Stomach (tissue), 9 donors: ENCODE results near the gene KASH5. TPM values are rescaled to one million over a fixed set of nuclear protein-coding genes. Genes with fewer than 3 reads are reported as not detected.
"Not testable (repeated sequence)": the region's sequence is repeated elsewhere in the genome, so short reads cannot be mapped to it uniquely, and the experiment has no call there.

Source experiments
- DNase-seq, 2 donors: peaks; one replicate each; pipeline versions ENCODE4 v3.0.0 to v3.0.0-alpha.2; 2013 to 2019
- H3K27ac ChIP-seq, 5 donors: fragments of 200-600 bp in 4 of 5; sonication (generic) in 4 of 5; one replicate each; pipeline ENCODE4 v1.5.1; 2013 to 2019; ENCODE audit warnings: mild to moderate bottlenecking in 1 of 5, moderate library complexity in 1 of 5
- H3K27me3 ChIP-seq, 3 donors: fragments of 200-600 bp; sonication (generic); one replicate each; pipeline ENCODE4 v1.5.1; 2017 to 2019; ENCODE audit warnings: mixed run types in 1 of 3
- H3K36me3 ChIP-seq, 4 donors: fragments of 200-600 bp; sonication (generic); 1 replicate in 3 of 4; 2 replicates in 1 of 4; pipeline ENCODE4 v1.5.1; 2016 to 2019
- H3K4me1 ChIP-seq, 4 donors: fragments of 200-600 bp; sonication (generic); one replicate each; pipeline ENCODE4 v1.5.1; 2016 to 2019
- H3K4me3 ChIP-seq, 4 donors: fragments of 200-600 bp; sonication (generic) in 3 of 4; one replicate each; pipeline ENCODE4 v1.5.1; 2016 to 2019; ENCODE audit warnings: mild to moderate bottlenecking in 1 of 4
- H3K9me3 ChIP-seq, 4 donors: fragments of 200-600 bp; sonication (generic); one replicate each; pipeline ENCODE4 v1.5.1; 2016 to 2019
- EP300 ChIP-seq: sonication (generic); formaldehyde crosslinking; IDR thresholded peaks from one replicate; pipeline ENCODE4 v1.6.1; 2017; ENCODE audit warnings: antibody characterized with exemption
- POLR2A ChIP-seq, 4 donors: fragments of 450-650 bp; IDR thresholded peaks; one replicate each; pipeline ENCODE4 v1.6.1; 2016; ENCODE audit warnings: antibody characterized with exemption in 4 of 4, control low read depth in 2 of 4, mild to moderate bottlenecking in 1 of 4, moderate library complexity in 1 of 4
- POLR2AphosphoS5 ChIP-seq, 3 donors: sonication (generic); formaldehyde crosslinking; IDR thresholded peaks; one replicate each; pipeline ENCODE4 v1.6.1; 2016; ENCODE audit warnings: antibody characterized with exemption in 3 of 3
- WGBS, 5 donors: extraction: QIAGEN DNeasy Blood & Tissue Kit in 3 of 5; methylation state at CpG; one replicate each; pipeline versions ENCODE4 v1.1.5 to v1.1.7; 2013 to 2018; 5-methylcytosine and 5-hydroxymethylcytosine counted together
- intact Hi-C: fragments of 100-400 bp; cut with DNase I; formaldehyde crosslinking; loops from one replicate; pipeline ENCODE4 v1.15.1; 2023; ENCODE audit warnings: low total_unique reads
- polyA plus RNA-seq, 3 donors: library from polyadenylated mRNA; stranded (reverse); fragments of 200-250 nt; gene quantifications; one replicate each; pipeline ENCODE4 v1.2.3, GENCODE V29; 2013
- total RNA-seq, 5 donors: library from RNA; depleted of rRNA; stranded (reverse); fragments of >200 nt; gene quantifications; one replicate each; pipeline versions ENCODE4 v1.1.0 to v1.2.3, GENCODE V29; 2014 to 2016
- TF ChIP-seq, protein P1 (sequence below), 7 experiments: fragments of 450-650 bp in 4 of 7; fragments of 200-600 bp in 3 of 7; sonication (generic) in 3 of 7; IDR thresholded peaks; one replicate each; pipeline ENCODE4 v1.5.1; 2016 to 2019; ENCODE audit warnings: antibody characterized with exemption in 7 of 7, control low read depth in 2 of 7, mild to moderate bottlenecking in 1 of 7
- donor health status: healthy with polysubstance abuse.
- donor health status: Bipolar disorder and iron deficiency.
- donor health status: healthy.

The KASH5 gene
- total and polyA plus RNA-seq, 8 donors = 0.20 to 0.37 TPM; not detected in 6

DNA sequence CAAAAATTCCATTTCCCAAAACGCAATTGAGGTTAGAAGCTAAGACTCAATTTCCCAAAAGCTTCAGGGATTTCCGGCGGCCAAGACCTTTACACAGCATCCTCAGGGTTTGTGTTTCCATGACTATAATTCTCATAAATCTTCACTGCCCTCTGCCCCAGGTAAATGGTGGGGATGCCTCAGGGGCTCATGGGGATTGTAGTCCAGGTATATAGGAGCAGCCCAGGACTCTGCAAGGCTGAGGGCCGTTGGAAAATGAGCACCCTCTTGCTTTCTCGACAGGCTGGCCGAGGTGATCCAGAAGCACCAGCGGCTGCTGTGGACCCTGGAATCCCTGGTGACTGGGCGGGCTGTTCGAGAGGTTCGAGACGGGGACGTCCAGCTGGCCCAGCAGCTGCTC lies 71.3 kb downstream of the KASH5 start:
- H3K4me3 ChIP-seq = no peak overlapping the region
- TF ChIP-seq POLR2AphosphoS5 (IDR thresholded peaks at IDR 0.05) (no peak), POLR2A (IDR thresholded peaks at IDR 0.05) (no peak), EP300 (no peak)
- TF ChIP-seq, protein P1, sequence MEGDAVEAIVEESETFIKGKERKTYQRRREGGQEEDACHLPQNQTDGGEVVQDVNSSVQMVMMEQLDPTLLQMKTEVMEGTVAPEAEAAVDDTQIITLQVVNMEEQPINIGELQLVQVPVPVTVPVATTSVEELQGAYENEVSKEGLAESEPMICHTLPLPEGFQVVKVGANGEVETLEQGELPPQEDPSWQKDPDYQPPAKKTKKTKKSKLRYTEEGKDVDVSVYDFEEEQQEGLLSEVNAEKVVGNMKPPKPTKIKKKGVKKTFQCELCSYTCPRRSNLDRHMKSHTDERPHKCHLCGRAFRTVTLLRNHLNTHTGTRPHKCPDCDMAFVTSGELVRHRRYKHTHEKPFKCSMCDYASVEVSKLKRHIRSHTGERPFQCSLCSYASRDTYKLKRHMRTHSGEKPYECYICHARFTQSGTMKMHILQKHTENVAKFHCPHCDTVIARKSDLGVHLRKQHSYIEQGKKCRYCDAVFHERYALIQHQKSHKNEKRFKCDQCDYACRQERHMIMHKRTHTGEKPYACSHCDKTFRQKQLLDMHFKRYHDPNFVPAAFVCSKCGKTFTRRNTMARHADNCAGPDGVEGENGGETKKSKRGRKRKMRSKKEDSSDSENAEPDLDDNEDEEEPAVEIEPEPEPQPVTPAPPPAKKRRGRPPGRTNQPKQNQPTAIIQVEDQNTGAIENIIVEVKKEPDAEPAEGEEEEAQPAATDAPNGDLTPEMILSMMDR (IDR thresholded peaks at IDR 0.05) = no peak
- WGBS, 5 donors = 88 to 96% (median 93%) methylated on average over 7 to 12 of the region's 12 CpGs
- H3K27me3 ChIP-seq = no peaks in the 10 kb centered on the region
- H3K27ac ChIP-seq = no peak overlapping the region
- peaks cover 10 to 56% (median 40%) of the 10 kb centered on the region in 4 donors for H3K36me3 ChIP-seq
- peaks cover 5 to 37% (median 12%) of the 10 kb centered on the region in 4 donors for H3K4me1 ChIP-seq
- no peaks in the 10 kb centered on the region for H3K9me3 ChIP-seq
- intact Hi-C loops = no loop called here
- no peak for DNase-seq

DNA sequence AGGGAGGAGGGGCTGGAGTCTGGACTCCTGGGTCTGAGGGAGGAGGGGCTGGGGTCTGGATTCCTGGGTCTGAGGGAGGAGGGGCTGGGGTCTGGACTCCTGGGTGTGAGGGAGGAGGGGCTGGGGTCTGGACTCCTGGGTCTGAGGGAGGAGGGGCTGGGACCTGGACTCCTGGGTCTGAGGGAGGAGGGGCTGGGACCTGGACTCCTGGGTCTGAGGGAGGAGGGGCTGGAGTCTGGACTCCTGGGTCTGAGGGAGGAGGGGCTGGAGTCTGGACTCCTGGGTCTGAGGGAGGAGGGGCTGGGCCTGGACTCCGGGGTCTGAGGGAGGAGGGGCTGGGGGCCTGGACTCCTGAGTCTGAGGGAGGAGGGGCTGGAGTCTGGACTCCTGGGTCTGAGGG lies 73.1 kb downstream of the KASH5 start:
- H3K9me3 ChIP-seq, intact Hi-C loops, DNase-seq, H3K4me3 ChIP-seq, H3K27ac ChIP-seq, H3K27me3 ChIP-seq: not testable (repeated sequence)
- WGBS, 5 donors = 10% methylated on average over 1 of the region's 1 CpG; no CpG with 5 or more reads in 4 of the 5 donors
- Histone ChIP-seq H3K36me3 (peaks cover 16 to 74% (median 57%) of the 10 kb centered on the region in 4 donors), H3K4me1 (peaks cover 0 to 25% (median 7%) of the 10 kb centered on the region in 4 donors)

DNA sequence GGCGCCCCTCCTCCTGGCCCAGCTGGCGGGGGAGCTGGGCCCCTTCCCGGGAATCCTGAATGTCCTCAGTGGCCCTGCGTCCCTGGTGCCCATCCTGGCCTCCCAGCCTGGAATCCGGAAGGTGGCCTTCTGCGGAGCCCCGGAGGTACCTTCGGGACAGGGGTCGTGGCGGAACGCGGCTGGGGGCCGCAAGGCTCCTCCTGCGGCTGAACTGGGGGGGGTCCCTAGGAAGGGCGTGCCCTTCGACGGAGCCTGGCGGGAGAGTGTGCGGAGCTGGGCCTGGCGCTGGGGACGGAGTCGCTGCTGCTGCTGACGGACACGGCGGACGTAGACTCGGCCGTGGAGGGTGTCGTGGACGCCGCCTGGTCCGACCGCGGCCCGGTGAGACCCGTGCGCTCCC lies 73.6 kb downstream of the KASH5 start:
- Histone ChIP-seq H3K4me1 (peaks cover 0 to 23% (median 7%) of the 10 kb centered on the region in 4 donors), H3K36me3 (peaks cover 16 to 76% (median 61%) of the 10 kb centered on the region in 4 donors), H3K27ac (no peak overlapping the region), H3K4me3 (no peak overlapping the region), H3K27me3 (no peaks in the 10 kb centered on the region), H3K9me3 (no peaks in the 10 kb centered on the region)
- TF ChIP-seq POLR2A (IDR thresholded peaks at IDR 0.05) (no peak), POLR2AphosphoS5 (IDR thresholded peaks at IDR 0.05) (no peak), EP300 (no peak)
- TF ChIP-seq, protein P1 (IDR thresholded peaks at IDR 0.05) = no peak
- 96 to 98% (median 98%) methylated on average over 20 to 37 of the region's 37 CpGs for WGBS, 5 donors
- DNase-seq = no peak
- intact Hi-C loops = no loop called here

DNA sequence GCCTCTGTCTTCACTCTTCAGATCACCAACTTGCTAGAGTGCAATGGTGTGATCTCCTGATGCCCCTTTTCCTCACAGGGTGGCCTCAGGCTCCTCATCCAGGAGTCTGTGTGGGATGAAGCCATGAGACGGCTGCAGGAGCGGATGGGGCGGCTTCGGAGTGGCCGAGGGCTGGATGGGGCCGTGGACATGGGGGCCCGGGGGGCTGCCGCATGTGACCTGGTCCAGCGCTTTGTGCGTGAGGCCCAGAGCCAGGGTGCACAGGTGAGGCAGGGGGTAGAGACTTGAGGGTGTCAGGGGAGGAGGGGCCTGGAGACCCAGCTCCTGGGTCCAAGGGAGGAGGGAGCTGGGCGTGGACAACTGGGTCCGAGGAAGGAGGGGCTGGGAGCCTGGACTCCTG lies 74.4 kb downstream of the KASH5 start:
- WGBS, 5 donors = 83 to 89% (median 87%) methylated on average over 12 of the region's 12 CpGs
- H3K4me3 ChIP-seq = no peak overlapping the region
- H3K9me3 ChIP-seq = no peaks in the 10 kb centered on the region
- no peak overlapping the region for H3K27ac ChIP-seq
- peaks cover 0 to 15% (median 4%) of the 10 kb centered on the region in 4 donors for H3K4me1 ChIP-seq
- TF ChIP-seq EP300 = no peak
- no peak for TF ChIP-seq POLR2A (IDR thresholded peaks at IDR 0.05)
- TF ChIP-seq, protein P1 (IDR thresholded peaks at IDR 0.05) = no peak
- TF ChIP-seq POLR2AphosphoS5 (IDR thresholded peaks at IDR 0.05) = no peak
- intact Hi-C loops = no loop called here
- H3K36me3 ChIP-seq = peaks cover 16 to 82% (median 68%) of the 10 kb centered on the region in 4 donors
- DNase-seq = no peak
- no peaks in the 10 kb centered on the region for H3K27me3 ChIP-seq

DNA sequence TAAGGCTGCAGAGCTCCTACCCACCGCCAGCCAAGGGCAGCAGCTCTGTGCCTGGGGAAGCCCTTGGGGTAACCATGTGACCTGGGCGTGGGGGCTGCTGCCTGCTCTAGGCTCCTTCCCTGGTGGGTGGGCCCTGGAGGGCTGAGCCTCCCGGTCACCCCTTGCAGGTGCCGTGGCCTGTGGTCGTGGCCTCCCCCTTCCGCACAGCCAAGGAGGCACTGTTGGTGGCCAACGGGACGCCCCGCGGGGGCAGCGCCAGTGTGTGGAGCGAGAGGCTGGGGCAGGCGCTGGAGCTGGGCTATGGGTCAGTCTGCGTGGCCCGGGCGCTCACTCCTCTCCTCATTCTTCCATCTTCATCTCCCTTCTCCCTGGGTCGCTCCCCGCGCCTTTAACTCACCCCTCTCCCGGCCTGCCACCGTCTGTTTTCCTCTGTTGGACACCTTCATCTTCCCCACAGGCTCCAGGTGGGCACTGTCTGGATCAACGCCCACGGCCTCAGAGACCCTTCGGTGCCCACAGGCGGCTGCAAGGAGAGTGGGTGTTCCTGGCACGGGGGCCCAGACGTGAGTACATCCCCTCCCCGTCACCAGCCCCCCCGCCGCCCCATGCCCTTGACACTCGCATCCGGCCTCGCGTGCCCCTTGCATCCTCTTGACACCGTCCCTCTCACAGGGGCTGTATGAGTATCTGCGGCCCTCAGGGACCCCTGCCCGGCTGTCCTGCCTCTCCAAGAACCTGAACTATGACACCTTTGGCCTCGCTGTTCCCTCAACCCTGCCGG lies 76.1 kb downstream of the KASH5 start:
- Histone ChIP-seq H3K27ac (no peak overlapping the region), H3K9me3 (no peaks in the 10 kb centered on the region), H3K36me3 (peaks cover 16 to 81% (median 74%) of the 10 kb centered on the region in 4 donors), H3K4me3 (no peak overlapping the region), H3K4me1 (peaks cover 0 to 12% (median 9%) of the 10 kb centered on the region in 4 donors), H3K27me3 (no peaks in the 10 kb centered on the region)
- 88 to 94% (median 92%) methylated on average over 37 to 39 of the region's 39 CpGs for WGBS, 5 donors
- TF ChIP-seq POLR2AphosphoS5 (IDR thresholded peaks at IDR 0.05) (no peak), POLR2A (IDR thresholded peaks at IDR 0.05) (no peak), EP300 (no peak)
- TF ChIP-seq, protein P1 (IDR thresholded peaks at IDR 0.05) = no peak
- intact Hi-C loops = no loop called here
- no peak for DNase-seq
